Kidney (tissue), 14 donors: ENCODE measurements around the gene VCL. TPM values are rescaled to one million over a fixed set of nuclear protein-coding genes. Genes with fewer than 3 reads are reported as not detected.

Source experiments
- DNase-seq, 5 donors: peaks; one replicate each; pipeline ENCODE4 v3.0.0-alpha.2; 2013 to 2020
- FAIRE-seq: peaks from 2 replicates; lab custom pipeline; 2012; peaks lifted over from hg19 to GRCh38; lab: Jason Lieb, UNC
- H3K27ac ChIP-seq, 2 donors: one replicate each; pipeline ENCODE4 v1.7.0; 2013; ENCODE audit warnings: low read depth in 2 of 2, low read length in 2 of 2, inconsistent platforms in 1 of 2
- H3K27me3 ChIP-seq: one replicate; pipeline ENCODE4 v1.7.1; 2013; ENCODE audit warnings: low read length, inconsistent platforms; ENCODE audit not compliant: control insufficient read depth, insufficient read depth
- H3K36me3 ChIP-seq, 3 donors: one replicate each; pipeline versions ENCODE4 v1.7.0 to v1.7.1; 2013; ENCODE audit warnings: low read length in 3 of 3, control low read depth in 1 of 3, inconsistent platforms in 1 of 3; ENCODE audit not compliant: insufficient read depth in 3 of 3, control insufficient read depth in 2 of 3
- H3K4me1 ChIP-seq, 3 donors: one replicate each; pipeline versions ENCODE4 v1.7.0 to v1.7.1; 2013; ENCODE audit warnings: low read length in 3 of 3, inconsistent platforms in 1 of 3, low read depth in 1 of 3; ENCODE audit not compliant: control insufficient read depth in 2 of 3, insufficient read depth in 2 of 3
- H3K4me3 ChIP-seq, 3 donors: one replicate each; pipeline versions ENCODE4 v1.7.0 to v1.8.1; 2013; ENCODE audit warnings: low read length in 3 of 3, control low read depth in 1 of 3, inconsistent platforms in 1 of 3
- H3K9ac ChIP-seq, 3 donors: one replicate each; pipeline versions ENCODE4 v1.7.0 to v1.7.1; 2013; ENCODE audit warnings: low read length in 3 of 3, control low read depth in 1 of 3, inconsistent platforms in 1 of 3
- H3K9me3 ChIP-seq, 3 donors: one replicate each; pipeline versions ENCODE4 v1.7.0 to v1.7.1; 2013; ENCODE audit warnings: low read length in 3 of 3, control low read depth in 1 of 3, inconsistent platforms in 1 of 3; ENCODE audit not compliant: control insufficient read depth in 2 of 3, insufficient read depth in 1 of 3
- CTCF ChIP-seq: IDR thresholded peaks from 3 replicates; pipeline ENCODE4 v1.5.1; 2012; ENCODE audit warnings: mild to moderate bottlenecking, moderate library complexity, borderline replicate concordance; ENCODE audit not compliant: insufficient read depth; ENCODE audit errors: extremely low read depth
- intact Hi-C: fragments of 100-400 bp; cut with DNase I; formaldehyde crosslinking; loops from one replicate; pipeline ENCODE4 v1.11.1; 2022
- polyA plus RNA-seq: library from polyadenylated mRNA; stranded (reverse); fragments of 350-450 nt; fragmentation: Illumina TruSeq; extraction: RNeasy Lipid Tissue Mini Kit (QIAGEN cat#74804); gene quantifications from one replicate; pipeline ENCODE4 v1.2.3, GENCODE V29; 2014; ENCODE audit warnings: low read depth, low replicate concordance; ENCODE audit not compliant: insufficient read depth
- total RNA-seq: library from RNA; stranded (reverse); fragmentation: NEBNext Ultra II Directional; extraction: Animal tissue kit (Norgen Biotek cat#: 25700); gene quantifications from one replicate; pipeline ENCODE4 v1.2.1, GENCODE V29; 2021
- donor health status: control.
- donor health status: control.
- donor health status: control.
- donor health status: control.
- donor health status: control.
- donor health status: DM: yes; HTN: yes; CAD: no.
- donor health status: Normal renal cell carcinoma (clear cell type).

VCL gene
- total and polyA plus RNA-seq, 2 donors from 2014 or later = 23.8 to 167 TPM

GRCh38 chr10:74055383-74056049 is 57.6 kb downstream of the VCL start:
- intact Hi-C loops = no loop called here
- H3K9ac ChIP-seq = no peak overlapping the region

GRCh38 chr10:74056050-74056818 is 58.3 kb downstream of the VCL start:
- Histone ChIP-seq H3K9me3 (no peaks in the 10 kb centered on the region), H3K27me3 (no peaks in the 10 kb centered on the region), H3K36me3 (no peaks in the 10 kb centered on the region), H3K27ac (no peak overlapping the region), H3K4me1 (peaks cover 0 to 4% (median 3%) of the 10 kb centered on the region in 3 donors), H3K4me3 (no peak overlapping the region), H3K9ac (no peak overlapping the region)
- FAIRE-seq (no peak), DNase-seq (no peak)
- TF ChIP-seq CTCF = no peak
- intact Hi-C loops = no loop called here

More at GRCh38 chr10:74055383-74056049, 57.6 kb downstream of the VCL start:
- no peak for TF ChIP-seq CTCF
- no peak overlapping the region for H3K27ac ChIP-seq
- H3K4me1 ChIP-seq = peaks cover 0 to 4% (median 3%) of the 10 kb centered on the region in 3 donors
- no peak for FAIRE-seq
- H3K9me3 ChIP-seq = no peaks in the 10 kb centered on the region
- no peak overlapping the region for H3K4me3 ChIP-seq
- no peaks in the 10 kb centered on the region for H3K27me3 ChIP-seq
- H3K36me3 ChIP-seq = no peaks in the 10 kb centered on the region
- DNase-seq = no peak

GRCh38 chr10:74058071-74058470 is 60.2 kb downstream of the VCL start:
- Histone ChIP-seq H3K27me3 (no peaks in the 10 kb centered on the region), H3K4me3 (no peak overlapping the region), H3K4me1 (peaks cover 0 to 4% (median 3%) of the 10 kb centered on the region in 3 donors), H3K36me3 (no peaks in the 10 kb centered on the region), H3K9ac (no peak overlapping the region), H3K27ac (no peak overlapping the region), H3K9me3 (peaks cover 0 to 1% (median 0%) of the 10 kb centered on the region in 3 donors)
- intact Hi-C loops = no loop called here
- TF ChIP-seq CTCF = no peak
- FAIRE-seq = no peak
- no peak for DNase-seq
